ENCODE measurements around the gene TMX1.

Gene TMX1

DNA sequence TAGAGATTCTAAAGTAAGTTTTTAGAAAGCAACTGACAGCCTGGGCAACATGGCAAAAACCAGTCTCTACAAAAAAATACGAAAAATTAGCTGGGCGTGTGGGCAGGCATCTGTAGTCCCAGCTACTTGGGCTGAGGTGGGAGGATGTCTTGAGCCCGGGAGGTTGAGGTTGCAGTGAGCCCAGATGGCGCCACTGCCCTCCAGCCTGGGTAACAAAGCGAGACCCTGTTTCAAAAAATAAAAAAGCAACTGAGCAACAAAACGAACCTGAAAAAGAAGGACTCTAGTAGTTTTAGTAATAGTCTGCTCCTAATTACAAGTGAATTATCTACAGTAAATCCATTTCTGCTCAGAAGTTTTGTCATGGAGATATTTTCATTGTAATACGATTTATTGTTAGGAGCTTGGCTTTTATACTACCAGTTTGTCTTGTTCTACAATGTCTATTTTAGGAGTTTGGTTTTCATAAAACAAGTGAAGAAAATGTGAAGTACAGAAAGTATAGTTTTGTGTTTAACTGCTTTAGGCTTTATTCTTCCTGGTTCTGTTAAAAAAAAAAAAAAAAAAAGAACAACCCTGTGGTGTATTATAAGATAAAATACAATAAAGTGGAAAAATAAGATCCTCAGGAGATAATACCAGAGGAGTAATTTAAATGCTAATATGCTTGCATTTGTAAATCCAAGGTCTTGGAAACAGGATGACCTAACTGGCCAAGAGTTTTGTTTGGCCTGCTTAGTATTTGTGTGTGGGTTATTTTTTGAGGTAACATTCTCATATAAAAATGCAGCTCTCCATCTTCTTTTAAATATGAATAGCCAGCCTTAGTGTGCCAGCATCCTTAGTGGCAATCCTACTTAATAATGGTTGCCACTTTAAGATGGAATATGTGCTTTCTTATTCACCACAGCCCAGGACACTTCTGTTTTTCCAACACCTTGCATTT lies 2.8 kb downstream of the TMX1 start:
- DNase-seq = no peak

- DNase-seq = no peak
These were observed 4.5 kb downstream of the TMX1 start for GRCh38 chr14:51244591-51244990.

- DNase-seq = no peak
These were observed 6.0 kb downstream of the TMX1 start for GRCh38 chr14:51246032-51246431.

- no peak for DNase-seq
These were observed 8.3 kb downstream of the TMX1 start for GRCh38 chr14:51248016-51248987.

GRCh38 chr14:51251486-51251885 lies 11.4 kb downstream of the TMX1 start:
- no peak for DNase-seq

DNA sequence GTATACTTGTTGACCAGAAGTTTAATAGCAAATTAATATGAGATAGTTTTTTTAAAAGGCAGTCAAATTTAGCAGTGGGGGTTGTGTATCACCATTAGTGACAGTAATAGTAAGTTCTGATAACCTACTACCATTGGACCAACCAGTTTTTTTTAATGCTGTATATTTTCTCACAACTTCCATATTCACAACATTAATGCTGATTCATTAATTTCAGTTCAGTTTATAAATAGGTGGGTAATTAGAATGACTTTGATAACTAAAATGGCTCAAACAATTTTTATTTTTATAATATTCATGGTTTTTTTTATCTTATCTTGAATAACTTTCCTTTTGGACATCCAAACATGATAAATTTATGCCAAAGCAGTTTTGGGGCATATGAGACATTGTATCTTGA lies 13.8 kb downstream of the TMX1 start:
- no peak for DNase-seq

- DNase-seq = no peak
These were observed 18.2 kb downstream of the TMX1 start for GRCh38 chr14:51258280-51258679.

GRCh38 chr14:51258788-51259187 lies 18.7 kb downstream of the TMX1 start:
- no peak for DNase-seq

GRCh38 chr14:51260225-51260624 lies 20.2 kb downstream of the TMX1 start:
- no peak for DNase-seq

DNA sequence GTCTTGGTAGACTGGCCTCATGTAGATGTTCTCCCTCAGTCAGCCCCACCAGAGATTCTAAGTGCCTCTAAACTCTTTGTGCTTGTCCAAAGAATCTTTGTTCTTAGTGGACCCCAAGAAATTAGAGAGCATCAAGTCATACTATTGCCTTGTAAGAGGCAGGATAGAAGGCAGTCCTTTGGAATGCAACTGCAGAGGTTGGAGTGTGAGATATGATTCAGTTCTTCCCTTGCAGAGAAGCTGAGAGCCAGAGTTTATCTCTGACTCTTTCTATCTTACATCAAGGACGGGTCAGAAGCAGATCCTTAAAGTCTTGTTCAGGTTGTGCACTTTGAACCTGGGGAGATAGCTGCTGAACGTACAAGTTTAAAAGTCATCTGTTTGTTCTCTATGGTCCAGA lies 21.1 kb downstream of the TMX1 start:
- DNase-seq = no peak

DNA sequence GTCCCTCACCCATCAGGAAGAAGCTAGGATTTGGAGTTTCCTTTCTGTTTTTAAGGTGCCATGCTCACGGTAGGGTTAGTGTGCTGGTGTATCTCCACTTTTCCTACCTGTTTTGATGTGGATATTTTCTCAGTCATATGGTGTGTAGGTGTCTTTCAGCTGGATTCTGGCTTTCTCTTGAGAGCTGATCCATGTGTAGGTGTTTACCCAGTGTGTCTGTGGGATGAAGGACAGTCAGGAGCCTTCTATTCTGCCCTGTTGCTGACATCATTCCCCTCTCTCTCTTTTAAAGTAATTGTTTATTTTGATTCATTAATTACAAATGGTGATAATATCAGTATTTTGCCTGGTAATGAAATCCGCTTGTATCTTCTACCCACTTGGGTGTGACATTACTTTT lies 22.8 kb downstream of the TMX1 start:
- DNase-seq = no peak

- DNase-seq = no peak
These were observed 29.6 kb downstream of the TMX1 start for GRCh38 chr14:51269634-51270033.

- DNase-seq = no peak
These were observed 36.6 kb downstream of the TMX1 start for GRCh38 chr14:51276605-51277004.

DNA sequence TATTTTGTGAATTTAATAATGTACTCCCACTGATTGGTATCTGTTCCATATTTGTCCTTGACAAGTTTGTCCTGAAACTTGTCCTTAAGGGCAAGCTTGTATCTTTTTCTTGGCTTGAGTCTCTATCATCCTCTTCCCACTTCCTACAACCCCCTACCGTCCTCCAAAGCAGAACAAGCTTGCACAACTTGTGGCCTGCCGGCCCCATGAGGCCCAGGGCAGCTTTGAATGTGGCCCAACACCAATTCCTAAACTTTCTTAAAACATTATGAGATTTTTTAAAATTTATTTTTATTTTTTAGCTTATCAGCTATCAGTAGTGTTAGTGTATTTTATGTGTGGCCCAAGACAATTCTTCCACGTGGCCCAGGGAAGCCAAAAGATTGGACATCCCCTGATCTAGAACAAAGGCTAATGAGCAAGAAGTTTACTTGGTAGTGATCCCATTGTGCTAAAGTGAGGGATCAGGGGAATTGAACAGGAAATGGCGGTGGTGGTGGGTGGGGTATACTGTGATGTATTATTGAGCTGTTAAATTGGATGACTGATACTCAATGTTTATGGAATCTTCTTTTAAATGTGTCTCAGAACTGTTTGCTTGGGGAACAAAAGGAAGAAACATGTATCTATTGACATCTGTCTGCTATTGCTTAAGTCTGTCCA lies 37.8 kb downstream of the TMX1 start:
- DNase-seq = no peak

DNA sequence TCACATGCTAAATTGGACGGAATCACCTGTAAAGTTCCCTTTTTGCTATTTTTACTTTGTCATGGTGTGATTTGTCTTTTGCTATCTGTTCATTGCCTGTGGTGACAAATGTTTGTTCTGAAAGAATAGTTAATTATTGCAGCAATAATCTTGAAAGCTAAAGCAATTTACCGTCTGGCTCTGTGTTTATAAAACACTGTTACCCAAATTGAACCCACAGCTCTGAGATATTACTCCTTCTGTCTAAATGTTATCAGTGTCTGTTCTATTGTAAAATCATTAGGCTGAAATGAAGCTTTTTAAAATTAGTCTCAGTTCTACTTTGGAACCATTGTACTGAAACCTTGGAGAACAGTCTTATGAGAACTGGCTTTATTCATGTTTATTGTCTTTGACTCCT lies 42.5 kb downstream of the TMX1 start:
- no peak for DNase-seq

DNA sequence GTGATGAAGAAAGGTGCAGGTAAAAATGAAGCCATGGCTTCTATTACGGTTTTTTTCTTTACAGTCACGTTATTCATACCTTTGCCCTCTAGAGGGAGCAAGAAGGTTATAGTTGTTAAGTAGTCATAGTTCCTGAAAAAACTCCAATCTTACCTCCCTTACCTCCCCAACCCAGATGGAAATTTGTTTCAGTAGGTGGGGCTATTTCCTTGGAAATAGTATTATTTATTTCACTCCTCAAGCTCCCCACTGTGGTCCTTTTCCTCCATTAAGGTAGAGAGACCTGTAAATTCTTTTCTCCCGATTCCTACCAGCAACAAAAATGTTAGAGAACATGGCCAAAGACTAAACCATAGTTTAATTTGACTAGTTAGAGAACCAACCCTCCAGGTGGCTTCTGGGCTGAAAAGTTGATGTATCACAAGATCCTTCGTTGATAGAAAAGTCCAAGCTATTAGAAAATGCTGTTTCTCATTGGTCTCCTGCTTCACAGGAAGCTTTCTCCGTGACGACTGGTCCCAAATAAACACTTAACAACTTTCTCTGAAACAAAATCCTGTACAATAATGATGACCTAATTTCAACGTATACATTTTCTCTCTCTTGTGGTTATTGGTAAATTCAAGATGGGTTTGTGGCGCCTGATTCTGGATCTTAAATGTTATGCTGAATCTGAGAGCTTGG lies 43.5 kb downstream of the TMX1 start:
- DNase-seq = no peak

DNA sequence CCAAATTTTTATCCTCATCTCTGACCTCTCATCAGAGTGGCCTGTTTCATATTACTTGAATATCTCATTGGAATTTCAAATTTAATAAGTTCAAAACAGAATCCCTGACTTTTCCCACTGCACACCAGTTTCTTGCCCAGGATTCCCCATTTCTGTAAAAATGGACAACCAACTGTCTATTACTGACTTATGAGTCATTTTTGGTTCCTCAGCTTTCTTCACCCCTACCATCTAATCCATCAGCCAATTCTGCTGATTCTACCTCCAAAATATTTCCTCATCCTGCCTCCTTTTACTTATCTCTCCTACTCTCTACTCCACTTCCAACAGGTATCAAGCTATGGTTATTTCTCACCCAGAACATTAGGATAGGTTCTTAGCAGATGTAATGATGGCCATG lies 44.2 kb downstream of the TMX1 start:
- no peak for DNase-seq

- no peak for DNase-seq
These were observed 45.1 kb downstream of the TMX1 start for GRCh38 chr14:51285120-51285519.

- DNase-seq = no peak
These were observed 49.1 kb downstream of the TMX1 start for GRCh38 chr14:51289169-51289568.

DNA sequence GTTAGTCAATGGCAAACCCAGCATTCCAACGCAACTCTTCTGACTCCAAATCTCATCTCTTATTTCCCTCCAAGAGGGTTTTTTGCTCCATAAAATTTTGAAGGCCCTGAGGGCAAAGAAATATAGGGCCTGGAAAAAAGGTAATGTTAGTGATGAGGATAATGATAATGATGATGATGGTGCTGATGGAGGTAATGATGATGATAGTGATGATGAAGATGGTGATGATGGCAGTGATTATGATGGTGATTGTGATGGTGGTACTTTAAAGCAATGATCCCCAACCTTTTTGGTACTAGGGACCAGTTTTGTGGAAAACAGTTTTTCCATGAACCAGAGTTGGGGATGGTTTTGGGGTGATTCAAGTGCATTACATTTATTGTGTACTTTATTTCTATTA lies 50.1 kb downstream of the TMX1 start:
- no peak for DNase-seq

DNA sequence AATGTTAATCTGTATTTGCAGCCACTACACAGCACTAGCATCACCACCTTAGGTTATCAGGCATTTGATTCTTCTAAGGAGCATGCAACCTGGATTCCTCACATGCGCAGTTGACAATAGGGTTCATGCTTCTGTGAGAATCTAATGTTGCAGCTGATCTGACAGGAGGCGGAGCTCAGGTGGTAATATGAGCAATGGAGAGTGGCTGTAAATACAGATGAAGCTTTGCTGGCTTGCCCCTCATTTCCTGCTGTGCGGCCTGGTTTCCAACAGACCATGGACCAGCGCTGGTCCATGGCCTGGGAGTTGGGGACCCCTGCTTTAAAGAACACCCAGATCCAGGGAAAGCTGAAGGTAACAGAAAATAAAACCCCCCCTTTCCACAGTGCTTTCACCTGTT lies 51.0 kb downstream of the TMX1 start:
- no peak for DNase-seq

- no peak for DNase-seq
These were observed 53.3 kb downstream of the TMX1 start for GRCh38 chr14:51293149-51293911.

Measured in effector CD4-positive, alpha-beta T cell (primary cell).